ENCODE measurements around the gene MARK3.

DNA sequence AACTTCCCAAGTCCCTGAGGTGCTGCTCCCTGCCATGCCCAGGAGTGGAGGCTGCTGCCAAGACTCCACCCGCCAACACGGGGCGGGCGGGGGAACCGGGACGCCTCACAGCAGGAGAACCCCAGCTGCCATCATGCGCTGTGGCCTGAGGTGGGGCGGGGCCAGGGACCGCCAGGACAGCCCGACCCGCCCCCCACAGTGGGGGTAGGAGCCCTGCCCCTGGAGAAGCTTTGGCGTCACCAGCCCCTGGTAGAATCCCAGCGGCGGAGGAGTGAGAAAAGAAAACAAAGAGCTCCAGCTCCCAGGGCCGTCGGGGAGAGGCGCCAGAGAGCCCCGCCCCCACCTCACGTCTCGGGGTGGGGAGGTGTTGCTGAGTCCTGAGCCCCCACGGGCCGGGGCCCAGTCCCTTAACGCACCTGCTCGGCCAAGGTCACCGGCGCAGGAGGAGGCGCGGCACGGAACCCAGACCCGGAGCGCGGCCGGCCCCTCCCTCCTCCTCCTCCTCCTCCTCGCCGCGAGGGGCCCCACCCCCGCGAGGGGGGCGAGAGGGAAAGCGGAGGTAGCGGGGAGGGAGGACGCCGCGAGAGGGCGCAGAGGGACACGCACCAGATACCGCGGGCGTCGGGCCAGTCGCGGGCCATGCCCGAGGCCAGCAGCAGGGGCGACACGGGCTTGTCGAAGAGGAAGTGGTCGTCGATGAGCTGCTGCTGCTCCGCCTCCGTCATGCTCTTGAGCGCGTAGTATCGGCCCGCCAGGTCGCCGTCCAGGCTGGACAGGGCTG is 135.6 kb downstream of the MARK3 start:
- TF ChIP-seq, protein P1, sequence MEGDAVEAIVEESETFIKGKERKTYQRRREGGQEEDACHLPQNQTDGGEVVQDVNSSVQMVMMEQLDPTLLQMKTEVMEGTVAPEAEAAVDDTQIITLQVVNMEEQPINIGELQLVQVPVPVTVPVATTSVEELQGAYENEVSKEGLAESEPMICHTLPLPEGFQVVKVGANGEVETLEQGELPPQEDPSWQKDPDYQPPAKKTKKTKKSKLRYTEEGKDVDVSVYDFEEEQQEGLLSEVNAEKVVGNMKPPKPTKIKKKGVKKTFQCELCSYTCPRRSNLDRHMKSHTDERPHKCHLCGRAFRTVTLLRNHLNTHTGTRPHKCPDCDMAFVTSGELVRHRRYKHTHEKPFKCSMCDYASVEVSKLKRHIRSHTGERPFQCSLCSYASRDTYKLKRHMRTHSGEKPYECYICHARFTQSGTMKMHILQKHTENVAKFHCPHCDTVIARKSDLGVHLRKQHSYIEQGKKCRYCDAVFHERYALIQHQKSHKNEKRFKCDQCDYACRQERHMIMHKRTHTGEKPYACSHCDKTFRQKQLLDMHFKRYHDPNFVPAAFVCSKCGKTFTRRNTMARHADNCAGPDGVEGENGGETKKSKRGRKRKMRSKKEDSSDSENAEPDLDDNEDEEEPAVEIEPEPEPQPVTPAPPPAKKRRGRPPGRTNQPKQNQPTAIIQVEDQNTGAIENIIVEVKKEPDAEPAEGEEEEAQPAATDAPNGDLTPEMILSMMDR (optimal IDR thresholded peaks at IDR 0.05 in 1 of 3, IDR thresholded peaks at IDR 0.05 in 1 of 3, conservative IDR thresholded peaks at IDR 0.05 in 1 of 3; ENCODE audit: extremely low read depth in 1 of 3, insufficient read depth in 2 of 3, low read length in 3 of 3), result peak in 1 of 3 experiments; percentile 55
- TF ChIP-seq EZH2 (IDR thresholded peaks at IDR 0.05; ENCODE audit: low read length), result peak; percentile 89
